Spleen (tissue), 7 donors: ENCODE data around the gene CCNT2.

ENCODE experiments used
- POLR2A ChIP-seq, 3 donors: fragments of 450-650 bp; IDR thresholded peaks; one replicate each; pipeline ENCODE4 v1.5.1; 2017; ENCODE audit warnings: antibody characterized with exemption in 3 of 3, mild to moderate bottlenecking in 1 of 3
- POLR2AphosphoS5 ChIP-seq, 3 donors: sonication (generic); formaldehyde crosslinking; IDR thresholded peaks; one replicate each; pipeline ENCODE4 v1.5.1; 2017; ENCODE audit warnings: antibody characterized with exemption in 3 of 3
- TF ChIP-seq, protein P1 (sequence below), 11 experiments: fragments of 200-600 bp in 7 of 11; fragments of 450-650 bp in 4 of 11; sonication (generic) in 4 of 11; IDR thresholded peaks in 8 of 11; conservative IDR thresholded peaks in 3 of 11; 1 replicate in 7 of 11; 2 replicates in 4 of 11; pipeline versions ENCODE4 v1.4.0 to v1.8.0; 2016 to 2021; ENCODE audit warnings: antibody characterized with exemption in 11 of 11, inconsistent platforms in 4 of 11, mild to moderate bottlenecking in 1 of 11
- donor health status: DM: no; HTN: no; CAD: no; lungs with moderate emphysema.
- donor health status: DM: no; HTN: no; CAD: no.
- donor health status: DM: no; HTN: no; CAD: no.

DNA sequence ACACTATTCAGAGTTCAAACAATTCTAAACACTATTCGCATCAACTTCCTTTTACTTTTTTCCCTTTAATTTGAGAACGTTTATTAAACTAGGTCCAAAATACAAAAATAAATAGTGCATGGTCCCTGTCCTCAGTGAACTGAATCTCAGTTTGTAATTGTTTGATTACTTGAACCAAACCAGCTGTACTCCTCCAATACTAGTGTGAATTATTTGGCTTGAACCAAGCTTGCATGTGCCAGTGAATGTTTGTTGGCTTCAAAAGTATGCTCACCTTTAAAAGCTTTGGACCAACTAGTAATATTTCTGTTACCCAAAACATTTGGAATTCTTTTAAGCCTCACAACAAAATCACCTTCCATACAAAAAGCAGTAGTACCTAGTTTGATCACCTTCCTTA is 15.5 kb downstream of the CCNT2 start:
- TF ChIP-seq, protein P1, sequence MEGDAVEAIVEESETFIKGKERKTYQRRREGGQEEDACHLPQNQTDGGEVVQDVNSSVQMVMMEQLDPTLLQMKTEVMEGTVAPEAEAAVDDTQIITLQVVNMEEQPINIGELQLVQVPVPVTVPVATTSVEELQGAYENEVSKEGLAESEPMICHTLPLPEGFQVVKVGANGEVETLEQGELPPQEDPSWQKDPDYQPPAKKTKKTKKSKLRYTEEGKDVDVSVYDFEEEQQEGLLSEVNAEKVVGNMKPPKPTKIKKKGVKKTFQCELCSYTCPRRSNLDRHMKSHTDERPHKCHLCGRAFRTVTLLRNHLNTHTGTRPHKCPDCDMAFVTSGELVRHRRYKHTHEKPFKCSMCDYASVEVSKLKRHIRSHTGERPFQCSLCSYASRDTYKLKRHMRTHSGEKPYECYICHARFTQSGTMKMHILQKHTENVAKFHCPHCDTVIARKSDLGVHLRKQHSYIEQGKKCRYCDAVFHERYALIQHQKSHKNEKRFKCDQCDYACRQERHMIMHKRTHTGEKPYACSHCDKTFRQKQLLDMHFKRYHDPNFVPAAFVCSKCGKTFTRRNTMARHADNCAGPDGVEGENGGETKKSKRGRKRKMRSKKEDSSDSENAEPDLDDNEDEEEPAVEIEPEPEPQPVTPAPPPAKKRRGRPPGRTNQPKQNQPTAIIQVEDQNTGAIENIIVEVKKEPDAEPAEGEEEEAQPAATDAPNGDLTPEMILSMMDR (IDR thresholded peaks at IDR 0.05 in 8 of 11, conservative IDR thresholded peaks at IDR 0.05 in 3 of 11) = no peak
- no peak for TF ChIP-seq POLR2A (IDR thresholded peaks at IDR 0.05)
- no peak for TF ChIP-seq POLR2AphosphoS5 (IDR thresholded peaks at IDR 0.05)
